GM19193 (cell line): Measurements from ENCODE around the gene FAM81B.

Experiments
- POLR2A ChIP-seq: IDR thresholded peaks from 4 replicates; pipeline ENCODE4 v1.6.1; 2011; ENCODE audit not compliant: insufficient read depth, insufficient read length; ENCODE audit errors: extremely low read depth

Gene FAM81B

GRCh38 chr5:95390812-95391492 is at the start of gene FAM81B:
FAM81B (plus strand) TSS chr5:95391366; CDS start chr5:95391390, 24 bp downstream.
- no peak for TF ChIP-seq POLR2A

GRCh38 chr5:95347506-95348120 is 43.6 kb upstream of the FAM81B start:
- no peak for TF ChIP-seq POLR2A

GRCh38 chr5:95350631-95351030 is 40.5 kb upstream of the FAM81B start:
- no peak for TF ChIP-seq POLR2A

- TF ChIP-seq POLR2A = no peak
Observed at GRCh38 chr5:95352691-95353090, 38.5 kb upstream of the FAM81B start.

- no peak for TF ChIP-seq POLR2A
Observed at GRCh38 chr5:95358320-95358719, 32.8 kb upstream of the FAM81B start.

- no peak for TF ChIP-seq POLR2A
Observed at GRCh38 chr5:95358848-95359247, 32.3 kb upstream of the FAM81B start.

GRCh38 chr5:95365302-95366095 is 25.7 kb upstream of the FAM81B start:
- TF ChIP-seq POLR2A = no peak

- no peak for TF ChIP-seq POLR2A
Observed at GRCh38 chr5:95369782-95370181, 21.4 kb upstream of the FAM81B start.

- no peak for TF ChIP-seq POLR2A
Observed at GRCh38 chr5:95374061-95374460, 17.1 kb upstream of the FAM81B start.

GRCh38 chr5:95375591-95375990 is 15.6 kb upstream of the FAM81B start:
- no peak for TF ChIP-seq POLR2A

GRCh38 chr5:95379133-95379532 is 12.0 kb upstream of the FAM81B start:
- TF ChIP-seq POLR2A = no peak

GRCh38 chr5:95380103-95380628 is 11.0 kb upstream of the FAM81B start:
- no peak for TF ChIP-seq POLR2A

- TF ChIP-seq POLR2A = no peak
Observed at GRCh38 chr5:95382801-95383200, 8.4 kb upstream of the FAM81B start.

- TF ChIP-seq POLR2A = no peak
Observed at GRCh38 chr5:95384485-95385213, 6.5 kb upstream of the FAM81B start.

- TF ChIP-seq POLR2A = no peak
Observed at GRCh38 chr5:95385334-95385733, 5.8 kb upstream of the FAM81B start.
